Measurements from ENCODE around the gene U2AF2.
A peak's percentile ranks its signal among the peaks of the same experiment; 100 is the strongest.
"Not testable (repeated sequence)": the region's sequence is repeated elsewhere in the genome, so short reads cannot be mapped to it uniquely, and the experiment has no call there.

U2AF2 gene

DNA sequence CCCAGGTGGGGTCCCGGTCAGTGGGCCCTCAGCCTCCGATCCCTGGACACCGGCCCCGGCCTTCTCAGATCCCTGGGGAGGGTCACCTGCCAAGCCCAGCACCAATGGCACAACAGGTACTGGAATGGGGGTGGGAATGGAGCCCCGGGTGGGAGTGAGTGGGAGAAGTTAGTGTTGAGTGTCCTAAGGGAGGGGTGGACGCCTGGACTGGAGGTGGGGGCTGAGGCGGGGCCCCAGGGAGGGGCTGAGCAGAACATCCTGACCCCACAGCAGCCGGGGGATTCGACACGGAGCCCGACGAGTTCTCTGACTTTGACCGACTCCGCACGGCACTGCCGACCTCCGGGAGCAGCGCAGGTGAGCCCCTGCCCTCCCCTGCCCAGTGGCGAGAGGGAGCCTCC, 37.8 kb downstream of the U2AF2 start:
- DNase-seq = no peak

DNA sequence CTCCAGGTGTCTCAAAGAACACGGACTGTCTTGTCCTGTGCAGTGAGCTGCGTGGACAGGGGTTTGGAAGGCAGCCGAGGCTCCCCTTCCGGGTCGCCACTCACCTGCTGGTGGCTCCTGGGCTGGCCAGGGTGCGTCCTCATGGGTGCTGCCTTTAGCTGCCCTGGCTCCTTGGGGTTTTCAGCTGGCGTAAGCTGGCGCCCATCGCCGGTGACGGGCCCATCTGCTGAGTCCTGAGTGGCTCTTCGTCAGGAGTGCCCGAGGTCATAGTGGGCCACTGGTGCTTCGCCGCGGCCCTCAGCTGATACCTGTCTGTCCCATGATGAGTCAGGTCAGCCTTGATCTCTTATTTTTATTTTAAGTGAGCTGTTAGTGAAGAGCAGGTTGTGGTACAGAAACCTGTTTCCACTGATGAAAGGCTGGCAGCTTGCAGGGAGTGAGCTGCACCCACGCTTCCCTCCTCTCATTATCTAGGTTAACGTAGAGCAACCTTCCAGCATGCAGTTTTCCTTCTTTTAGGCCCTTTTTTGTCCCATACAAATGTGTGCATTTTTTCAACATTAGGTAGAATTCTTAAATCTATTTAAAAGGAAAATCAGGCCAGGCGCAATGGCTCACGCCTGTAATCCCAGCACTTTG, 38.6 kb downstream of the U2AF2 start:
- no peak for DNase-seq

DNA sequence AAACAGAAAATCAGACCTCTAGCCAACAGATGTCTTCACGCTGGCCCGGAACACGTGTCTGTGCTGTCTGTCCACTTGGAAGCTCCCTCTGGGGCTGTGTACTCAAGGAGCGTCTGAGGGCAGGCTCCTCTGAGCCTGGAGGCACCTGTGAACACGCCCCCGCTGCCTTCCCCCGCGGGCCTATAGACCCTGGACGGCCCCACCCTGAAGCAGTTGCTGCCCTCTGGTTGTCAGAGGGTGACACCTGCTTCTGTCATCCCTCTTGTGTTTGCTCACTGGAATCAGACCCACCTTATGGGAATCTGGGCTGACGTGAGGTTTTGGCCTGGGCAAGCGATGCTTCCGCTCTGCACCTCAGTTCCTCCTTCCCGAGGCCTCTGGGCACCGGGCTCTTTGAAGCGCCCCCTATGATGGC, 39.4 kb downstream of the U2AF2 start:
- DNase-seq = no peak

DNA sequence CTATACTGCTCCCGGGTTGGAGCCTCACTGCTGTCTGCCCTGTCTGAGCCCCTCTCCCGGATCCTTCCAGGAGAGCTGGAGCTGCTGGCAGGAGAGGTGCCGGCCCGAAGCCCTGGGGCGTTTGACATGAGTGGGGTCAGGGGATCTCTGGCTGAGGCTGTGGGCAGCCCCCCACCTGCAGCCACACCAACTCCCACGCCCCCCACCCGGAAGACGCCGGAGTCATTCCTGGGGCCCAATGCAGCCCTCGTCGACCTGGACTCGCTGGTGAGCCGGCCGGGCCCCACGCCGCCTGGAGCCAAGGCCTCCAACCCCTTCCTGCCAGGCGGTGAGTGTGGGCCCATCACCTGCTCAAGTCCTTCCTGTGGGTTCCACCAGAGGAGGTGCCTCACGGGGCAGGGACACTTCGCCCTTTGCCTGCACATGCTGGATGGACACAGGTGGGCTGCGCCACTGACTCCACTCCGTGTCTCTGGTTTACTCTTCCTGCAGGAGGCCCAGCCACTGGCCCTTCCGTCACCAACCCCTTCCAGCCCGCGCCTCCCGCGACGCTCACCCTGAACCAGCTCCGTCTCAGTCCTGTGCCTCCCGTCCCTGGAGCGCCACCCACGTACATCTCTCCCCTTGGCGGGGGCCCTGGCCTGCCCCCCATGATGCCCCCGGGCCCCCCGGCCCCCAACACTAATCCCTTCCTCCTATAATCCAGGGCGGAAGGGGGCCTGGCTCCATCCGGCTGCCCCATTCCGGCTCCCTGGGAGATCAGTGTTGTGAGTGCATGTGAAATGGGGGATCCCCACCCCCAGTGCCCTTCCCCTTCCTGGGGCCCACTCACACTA, 40.0 kb downstream of the U2AF2 start:
- DNase-seq = no peak

DNA sequence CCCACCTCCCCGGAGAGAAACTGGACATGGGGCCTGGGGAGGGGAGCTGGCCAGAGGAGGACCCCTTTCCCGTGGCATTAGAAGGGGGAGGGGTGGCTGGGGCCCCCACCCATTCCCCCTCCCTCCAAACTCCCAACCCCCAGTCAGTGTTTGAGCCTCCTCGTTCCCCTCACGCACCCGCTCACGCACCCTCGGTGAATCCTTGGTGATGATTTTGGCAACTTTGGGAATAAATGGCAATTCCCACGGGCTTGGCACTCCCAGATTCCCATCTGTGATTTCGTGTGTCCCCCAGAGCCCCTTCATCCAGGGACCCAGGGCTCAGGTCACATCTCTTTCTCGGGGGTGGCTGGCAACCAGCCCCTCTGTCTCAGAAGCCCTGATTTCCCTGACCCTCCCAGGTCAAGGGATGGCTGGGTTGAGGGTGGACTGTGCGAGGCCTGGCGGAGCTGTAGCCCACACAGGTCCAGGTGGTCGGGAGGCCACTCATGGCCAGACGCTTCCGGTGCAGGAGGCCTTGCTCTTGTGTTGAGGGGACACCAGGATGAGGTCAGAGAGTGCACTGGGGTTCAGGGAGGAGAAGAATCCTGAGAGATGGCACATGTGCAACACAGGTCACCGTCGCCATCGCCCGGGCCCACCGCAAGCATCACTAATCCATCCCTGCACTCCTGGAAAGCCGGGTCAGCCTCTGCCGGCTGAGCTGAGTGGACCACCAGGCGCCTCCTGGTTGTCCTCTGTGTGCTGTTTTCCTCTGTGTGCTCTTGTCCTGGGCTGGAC, 40.9 kb downstream of the U2AF2 start:
- no peak for DNase-seq

DNA sequence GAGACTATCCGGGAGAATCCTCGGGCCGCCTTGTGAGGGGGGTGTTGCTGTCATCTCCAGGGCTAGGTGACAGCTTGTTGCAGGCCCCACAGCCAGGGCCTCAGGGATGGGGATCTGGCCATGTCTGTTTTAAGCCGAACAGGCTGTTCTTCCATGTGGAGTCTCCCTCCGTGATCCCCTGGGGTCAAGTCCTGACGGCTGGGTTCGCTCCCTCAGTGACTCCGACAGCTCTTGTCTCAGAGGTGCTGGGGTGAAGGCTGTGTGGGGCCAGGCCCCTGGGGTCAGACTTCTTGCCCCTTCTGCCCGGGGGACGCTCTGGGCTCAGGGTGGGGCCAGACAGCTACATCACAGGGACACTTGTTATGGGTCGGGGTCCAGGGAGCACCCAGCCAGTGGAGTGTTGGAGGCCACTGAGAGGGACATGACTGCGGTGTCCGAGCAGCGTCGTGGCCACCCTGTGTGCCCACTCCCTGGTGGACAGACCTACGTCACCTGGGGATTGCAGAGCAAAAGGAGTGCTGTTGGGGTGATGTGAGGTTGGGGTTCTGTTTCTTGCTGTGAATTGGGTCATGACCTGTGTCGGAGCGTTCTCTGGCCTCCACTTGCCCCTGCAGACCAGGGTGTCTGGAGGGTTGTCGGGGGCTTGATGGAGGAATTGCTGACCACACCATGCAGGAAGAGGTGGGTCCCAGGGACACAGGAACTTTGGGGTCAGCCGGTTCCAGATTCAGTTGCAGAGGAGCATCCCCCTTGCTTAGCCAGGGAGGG, 41.6 kb downstream of the U2AF2 start:
- DNase-seq = no peak

DNA sequence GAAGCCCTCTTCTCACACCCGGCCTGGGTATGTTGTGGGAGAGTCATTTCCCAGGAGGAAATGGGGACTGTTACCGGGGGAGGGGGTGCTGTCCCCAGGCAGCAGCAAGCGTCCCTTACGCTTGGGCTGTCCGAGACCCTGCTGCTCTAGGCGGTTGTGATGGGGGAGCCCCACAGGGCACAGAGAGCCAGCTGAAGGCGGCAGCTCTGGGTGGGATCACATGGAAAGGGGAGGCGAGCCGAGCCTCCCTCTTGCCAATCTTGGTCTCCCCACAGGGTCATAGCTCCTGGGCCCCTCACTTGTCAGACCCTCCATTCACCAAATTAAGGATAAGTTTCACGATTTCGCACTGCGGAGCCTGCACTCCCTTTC, 42.2 kb downstream of the U2AF2 start:
- DNase-seq = no peak

DNA sequence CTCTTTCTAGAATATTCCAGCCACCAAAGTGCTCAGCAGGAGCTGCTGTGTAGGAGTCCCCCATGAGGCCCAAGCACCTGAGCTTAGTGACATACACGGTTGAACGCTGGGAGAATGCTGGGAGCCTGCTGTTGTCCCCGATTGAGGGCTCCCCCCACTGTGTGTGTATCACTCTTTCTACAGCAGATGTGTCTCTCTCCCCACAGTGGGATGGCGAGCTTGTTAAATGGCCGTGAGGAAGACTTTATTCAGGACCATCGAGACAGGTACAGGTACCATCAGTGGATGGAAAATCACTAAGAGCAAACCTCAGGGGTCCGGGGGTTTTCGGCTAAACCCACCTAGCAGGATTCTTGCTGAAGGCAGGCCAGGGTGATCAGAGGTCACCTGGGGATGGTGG, 42.9 kb downstream of the U2AF2 start:
- no peak for DNase-seq

DNA sequence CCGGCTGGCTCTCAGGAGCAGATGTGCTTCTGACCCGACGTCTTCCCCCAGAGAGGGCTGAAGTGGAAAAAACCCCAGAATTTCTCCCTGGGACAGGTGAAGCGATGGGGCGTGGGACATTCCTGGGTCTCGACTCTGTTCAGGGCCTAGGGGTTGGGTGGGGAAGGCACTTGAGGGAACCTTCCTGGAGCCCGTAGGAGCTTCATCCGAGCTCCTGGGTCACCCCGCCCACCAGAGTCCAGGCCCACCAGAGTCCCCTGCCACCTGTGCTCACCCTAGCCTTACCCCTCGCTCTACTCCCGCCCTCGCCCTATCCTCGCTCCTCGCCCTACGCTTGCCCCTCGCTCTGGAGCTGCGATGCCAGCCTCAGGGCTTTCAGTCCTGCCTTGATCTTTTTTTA, 43.4 kb downstream of the U2AF2 start:
- DNase-seq = no peak

DNA sequence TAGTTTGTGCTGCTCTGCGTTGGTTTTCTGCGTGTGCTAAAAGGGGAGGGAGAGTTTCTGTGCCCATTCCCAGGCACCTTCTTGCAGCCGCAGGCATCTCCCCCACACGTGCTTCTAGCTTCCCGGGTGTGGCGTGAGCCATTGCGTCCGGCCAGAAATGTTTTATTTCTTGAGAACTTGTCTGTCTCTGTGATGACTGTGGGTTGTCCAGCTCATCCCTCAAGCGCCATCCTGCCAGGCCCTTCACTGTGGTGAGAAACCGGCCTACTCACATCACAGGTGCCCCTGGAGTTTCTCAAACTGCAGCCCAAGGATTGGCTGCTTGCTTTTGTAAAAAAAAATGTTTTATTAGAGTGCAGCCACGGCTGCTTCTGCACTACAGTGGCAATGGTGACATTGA, 44.4 kb downstream of the U2AF2 start:
- no peak for DNase-seq

DNA sequence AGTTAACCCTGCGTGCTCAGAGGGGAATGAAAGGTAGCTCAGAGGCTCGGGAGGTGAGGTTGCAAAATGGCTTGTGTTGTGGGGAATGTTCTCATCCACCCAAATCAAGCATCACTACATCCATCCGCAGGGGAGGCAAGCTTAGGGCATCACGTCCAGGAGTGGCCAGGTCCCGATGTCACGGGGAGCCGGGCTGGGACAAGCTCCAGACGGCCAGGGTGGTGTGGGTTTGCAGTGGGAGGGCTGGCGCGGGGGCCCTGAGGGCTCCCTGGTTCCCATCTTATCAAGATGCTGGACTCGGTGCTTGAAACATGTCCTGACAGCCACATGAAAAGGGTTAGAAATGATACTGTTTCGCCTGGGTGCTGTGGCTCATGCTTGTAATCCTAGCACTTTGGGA, 46.0 kb downstream of the U2AF2 start:
- no peak for DNase-seq

DNA sequence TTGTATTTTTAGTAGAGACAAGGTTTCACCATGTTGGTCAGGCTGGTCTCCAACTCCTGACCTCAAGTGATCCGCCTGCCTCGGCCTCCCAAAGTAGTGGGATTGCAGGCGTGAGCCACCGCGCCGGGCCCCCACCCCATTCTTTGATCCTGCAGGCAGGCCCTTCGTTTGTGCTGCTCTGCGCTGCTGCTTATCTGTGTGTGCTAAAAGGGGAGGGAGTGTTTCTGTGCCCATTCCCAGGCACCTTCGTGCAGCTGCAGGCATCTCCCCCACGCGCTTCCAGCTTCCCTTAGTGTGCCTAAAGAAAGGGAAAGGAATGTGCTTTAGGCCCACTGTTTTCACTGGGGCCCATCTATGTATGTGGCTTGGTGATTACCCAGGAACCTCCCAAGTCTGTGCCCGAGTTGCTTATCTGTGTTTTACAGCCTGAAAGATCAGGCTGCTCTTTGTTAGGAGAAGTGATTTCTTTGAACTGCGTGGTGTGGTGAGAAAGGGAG, 47.3 kb downstream of the U2AF2 start:
- no peak for DNase-seq

DNA sequence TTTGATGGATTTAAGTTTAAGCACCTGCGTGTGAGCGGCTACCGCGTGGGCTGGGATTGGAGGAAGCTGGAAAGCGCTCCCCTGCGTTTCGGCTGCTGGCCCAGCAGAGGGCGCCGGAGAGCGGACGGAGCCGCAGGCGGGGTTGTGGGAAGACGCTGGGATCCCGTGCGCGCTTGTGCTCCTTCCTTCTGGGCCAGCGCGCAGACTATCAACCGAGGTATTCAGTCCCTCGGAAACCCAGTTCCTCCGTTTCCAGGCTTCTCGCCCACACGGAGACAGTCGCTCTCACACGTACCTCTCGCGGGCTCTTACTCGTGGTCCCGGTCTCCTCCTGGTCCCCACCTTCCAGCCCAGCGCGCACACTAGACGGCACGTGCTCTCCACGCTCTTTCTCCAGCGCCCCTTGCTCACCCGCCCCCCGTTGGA, 49.0 kb downstream of the U2AF2 start:
- DNase-seq = peak in 1 of 2 donors; percentile 37

DNA sequence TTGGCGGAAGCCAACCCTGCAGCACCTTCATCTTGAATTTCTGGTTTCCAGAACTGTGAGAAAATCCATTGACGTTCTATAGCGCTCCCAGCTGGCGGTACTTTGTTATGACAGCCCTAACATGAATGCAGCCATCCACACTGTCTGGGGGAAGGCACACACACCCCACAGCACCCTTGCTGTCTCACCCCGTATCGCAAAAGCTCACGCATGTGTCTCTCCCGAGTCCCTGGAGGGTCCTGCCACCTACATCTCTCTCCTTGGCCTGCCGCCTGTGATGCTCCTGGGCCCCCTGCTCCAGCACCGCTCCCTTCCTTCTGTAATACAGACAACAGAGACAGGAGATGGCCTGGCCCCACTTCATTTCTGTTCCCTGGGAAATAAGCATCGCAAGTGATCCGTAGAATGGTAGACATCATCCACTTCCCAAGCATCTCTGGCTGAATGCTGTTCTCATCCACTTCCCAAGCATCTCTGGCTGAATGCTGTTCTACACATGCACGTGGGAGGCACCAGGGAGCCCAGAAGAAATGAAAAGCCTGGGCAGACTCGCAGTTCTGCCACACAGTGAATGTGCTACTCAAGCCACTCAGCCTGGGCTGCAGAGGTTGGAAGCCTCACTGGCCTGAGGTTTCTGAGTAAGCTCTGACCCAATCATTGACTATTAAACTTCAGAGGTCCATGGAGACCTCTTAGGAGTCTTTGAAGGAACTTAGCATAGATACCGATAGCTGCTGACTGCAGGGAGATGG, 49.8 kb downstream of the U2AF2 start:
- no peak for DNase-seq

DNA sequence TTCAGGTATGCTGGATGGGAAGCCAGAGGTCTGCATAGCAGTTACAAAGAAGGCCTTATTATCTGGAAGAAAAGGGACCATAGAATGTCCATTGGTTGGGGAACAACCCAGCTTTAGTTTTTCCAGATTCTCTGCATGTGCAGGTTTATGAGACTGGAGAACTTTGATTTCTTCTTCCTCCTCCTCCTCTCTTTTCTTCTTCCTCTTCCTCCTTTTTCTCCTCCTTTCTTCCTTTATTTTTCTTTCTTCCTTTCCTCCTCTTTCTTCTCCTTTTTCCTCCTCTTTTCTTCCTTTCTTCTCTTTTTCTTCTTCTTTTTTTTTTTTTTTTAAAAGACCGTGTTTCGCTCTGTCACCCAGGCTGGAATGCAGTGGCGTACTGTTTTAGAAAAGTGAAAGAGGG, 51.1 kb downstream of the U2AF2 start:
- no peak for DNase-seq

DNA sequence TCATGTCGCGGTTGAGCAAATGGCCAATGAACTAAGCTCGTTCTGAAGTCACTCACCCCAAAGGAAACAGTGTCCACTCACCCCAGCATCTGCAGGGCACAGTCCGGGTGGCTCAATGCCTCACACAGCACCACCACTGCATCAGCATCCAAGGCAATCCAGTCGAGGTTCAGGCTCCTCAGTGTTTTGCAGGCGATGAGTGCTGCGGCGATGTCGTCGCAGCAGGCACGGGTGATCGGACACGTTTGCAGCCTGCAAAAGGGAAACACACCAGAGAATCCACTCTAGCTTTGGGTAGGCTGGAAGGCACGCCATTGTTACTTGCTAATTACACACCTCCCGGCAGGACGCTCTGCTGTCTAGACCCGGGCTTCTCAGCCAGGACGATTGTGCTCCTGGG, 56.9 kb downstream of the U2AF2 start:
- no peak for DNase-seq

DNA sequence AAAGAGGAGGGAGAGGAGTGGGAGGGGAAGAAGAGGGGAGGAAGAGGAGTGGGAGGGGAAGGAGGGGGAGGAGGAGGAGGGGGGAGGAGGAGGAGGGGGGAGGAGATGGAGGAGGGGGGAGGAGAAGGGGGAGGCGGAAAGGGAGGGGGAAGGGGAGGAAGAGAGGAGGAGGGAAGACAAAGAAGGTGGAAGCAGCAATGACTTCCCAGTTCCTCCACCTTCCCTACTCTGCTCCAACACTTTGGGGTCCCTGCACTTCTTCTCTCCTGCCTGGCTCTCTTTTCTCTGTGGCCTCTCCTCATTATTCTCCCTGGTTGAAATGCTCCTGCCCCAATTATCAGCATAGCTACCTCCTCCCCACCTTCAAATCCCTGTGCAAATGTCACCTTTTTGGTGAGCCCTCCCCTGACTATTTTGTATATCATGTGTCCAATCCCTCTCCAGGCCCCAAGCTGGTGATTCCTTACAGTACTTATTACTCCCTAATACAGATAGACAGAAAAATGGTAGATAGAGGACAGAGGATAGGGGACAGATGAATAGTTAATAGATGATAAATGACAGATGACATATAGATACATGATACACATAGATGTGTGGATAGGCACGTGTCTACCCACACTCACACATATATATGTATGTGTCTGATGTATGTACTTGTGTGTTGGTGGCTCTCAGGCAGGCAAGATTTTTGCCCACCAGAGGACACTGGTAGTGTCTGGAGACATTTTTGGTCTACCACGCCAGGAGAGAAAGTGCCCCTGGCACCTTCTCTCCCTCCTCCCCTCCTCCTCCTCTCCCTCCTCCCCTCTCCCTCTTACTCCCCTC, 58.2 kb downstream of the U2AF2 start:
- DNase-seq = no peak

DNA sequence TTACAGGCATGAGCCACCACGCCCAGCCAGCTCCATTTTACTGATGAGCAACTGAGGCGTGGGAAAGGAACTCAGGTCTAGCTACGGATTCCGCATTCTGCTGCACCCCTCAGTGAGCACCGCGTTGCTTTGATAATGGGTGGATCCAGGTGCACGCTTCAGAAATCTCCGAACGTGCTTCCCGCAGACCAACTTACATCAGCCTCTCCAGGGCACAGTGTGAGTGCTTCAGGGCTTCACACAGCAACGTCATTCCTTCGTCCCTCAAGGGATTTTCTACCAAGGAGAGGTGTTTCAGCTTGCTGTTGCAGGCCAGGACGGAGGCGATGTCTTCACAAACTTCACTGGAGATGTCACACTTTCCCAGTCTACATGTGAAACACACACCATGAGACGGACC, 61.7 kb downstream of the U2AF2 start:
- DNase-seq = no peak

DNA sequence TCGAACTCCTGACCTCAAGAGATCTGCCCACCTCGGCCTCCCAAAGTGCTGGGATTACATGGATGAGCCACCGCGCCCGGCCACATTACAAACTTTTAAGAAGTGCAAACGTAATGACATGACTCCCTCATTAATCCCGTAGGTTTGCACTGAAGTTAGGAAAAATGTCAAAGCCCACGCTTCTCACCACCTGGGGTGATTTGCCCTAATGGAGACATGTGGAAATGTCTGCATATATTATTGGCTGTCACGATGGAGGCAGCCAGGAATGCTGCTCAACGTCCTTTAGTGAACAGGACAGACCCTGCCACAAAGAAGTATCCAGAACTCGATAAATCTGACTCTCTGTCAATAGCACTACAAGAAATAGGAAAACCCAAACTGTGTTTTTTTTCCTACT, 62.4 kb downstream of the U2AF2 start:
- DNase-seq = no peak

DNA sequence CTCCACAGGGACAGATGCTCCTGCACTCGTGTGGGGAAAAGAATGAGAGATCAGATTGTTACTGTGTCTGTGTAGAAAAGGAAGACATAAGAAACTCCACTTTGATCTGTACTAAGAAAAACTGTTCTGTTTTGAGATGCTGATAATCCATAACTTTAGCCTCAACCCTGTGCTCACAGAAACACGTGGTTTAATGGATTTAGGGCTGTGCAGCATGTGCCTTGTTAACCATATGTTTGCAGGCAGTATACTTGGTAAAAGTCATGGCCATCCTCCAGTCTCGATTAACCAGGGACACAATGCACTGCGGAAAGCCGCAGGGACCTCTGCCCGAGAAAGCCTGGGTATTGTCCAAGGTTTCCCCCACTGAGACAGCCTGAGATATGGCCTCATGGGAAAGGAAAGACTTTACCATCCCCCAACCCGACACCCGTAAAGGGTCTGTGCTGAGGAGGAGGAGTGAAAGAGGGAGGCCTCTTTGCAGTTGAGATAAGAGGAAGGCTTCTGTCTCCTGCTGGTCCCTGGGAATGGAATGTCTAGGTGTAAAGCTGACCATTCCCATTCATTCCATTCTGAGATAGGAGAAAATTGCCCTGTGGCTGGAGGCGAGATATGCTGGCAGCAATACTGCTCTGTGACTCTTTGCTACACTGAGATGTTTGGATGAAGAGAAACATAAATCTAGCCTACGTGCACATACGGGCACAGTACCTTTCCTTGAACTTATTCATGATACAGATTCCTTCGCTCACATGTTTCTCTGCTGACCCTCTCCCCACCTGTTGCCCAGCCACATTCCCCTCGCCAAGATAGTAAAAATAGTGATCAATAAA, 63.3 kb downstream of the U2AF2 start:
- not testable (repeated sequence) for DNase-seq

All from activated CD4-positive, alpha-beta T cell treated with anti-CD3 and anti-CD28 coated beads for 4 hours (primary cell).